NCI-H1105 (cell line): Measurements from ENCODE around the gene ZFP62.

ENCODE experiments used
- DNase-seq: peaks from one replicate; lab custom pipeline; 2025; lab: John Stamatoyannopoulos, UW

Gene ZFP62

DNA sequence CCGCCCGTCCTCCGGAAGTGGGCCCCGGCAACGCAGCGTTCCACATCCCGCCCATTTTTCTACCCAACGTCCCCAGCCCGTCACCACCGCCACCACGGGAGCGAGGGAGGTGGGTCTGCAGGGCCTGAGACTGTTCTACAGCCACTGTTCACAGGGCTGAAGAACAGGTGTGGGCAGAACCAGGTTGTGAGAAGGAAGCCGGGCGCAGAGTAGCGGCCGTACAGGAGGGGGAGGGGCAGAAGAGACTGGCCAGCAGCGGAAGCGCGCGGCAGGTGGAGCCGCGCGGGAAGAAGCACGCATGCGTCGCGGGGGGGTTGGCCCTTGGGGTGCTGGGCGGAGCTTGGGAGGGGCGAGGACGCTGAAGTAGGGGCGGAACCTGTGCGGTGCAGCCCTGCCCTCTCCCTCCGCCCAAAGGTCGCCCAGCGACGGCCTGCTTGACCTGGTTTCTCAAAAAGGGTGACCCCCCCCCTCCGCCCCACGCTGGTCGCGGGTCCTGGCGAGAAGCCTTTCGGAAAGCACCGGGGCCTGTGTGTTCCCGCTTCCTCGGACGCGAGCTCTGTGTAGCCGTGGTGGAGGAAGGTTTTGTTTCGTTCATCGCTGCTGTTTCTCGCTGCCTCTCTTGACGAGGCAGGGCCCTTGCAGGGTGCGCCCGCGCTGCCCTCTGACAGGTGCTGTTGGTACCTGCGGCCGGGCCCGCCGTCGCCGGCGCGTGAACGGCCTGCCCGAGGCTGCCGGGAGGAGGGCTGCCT, 50.7 kb downstream of the ZFP62 start:
- DNase-seq = peak; percentile 78

- peak; percentile 75 for DNase-seq
Observed at GRCh38 chr5:180809403-180810209, 51.5 kb downstream of the ZFP62 start.

- no peak for DNase-seq
Observed at GRCh38 chr5:180808461-180809000, 52.5 kb downstream of the ZFP62 start.

DNA sequence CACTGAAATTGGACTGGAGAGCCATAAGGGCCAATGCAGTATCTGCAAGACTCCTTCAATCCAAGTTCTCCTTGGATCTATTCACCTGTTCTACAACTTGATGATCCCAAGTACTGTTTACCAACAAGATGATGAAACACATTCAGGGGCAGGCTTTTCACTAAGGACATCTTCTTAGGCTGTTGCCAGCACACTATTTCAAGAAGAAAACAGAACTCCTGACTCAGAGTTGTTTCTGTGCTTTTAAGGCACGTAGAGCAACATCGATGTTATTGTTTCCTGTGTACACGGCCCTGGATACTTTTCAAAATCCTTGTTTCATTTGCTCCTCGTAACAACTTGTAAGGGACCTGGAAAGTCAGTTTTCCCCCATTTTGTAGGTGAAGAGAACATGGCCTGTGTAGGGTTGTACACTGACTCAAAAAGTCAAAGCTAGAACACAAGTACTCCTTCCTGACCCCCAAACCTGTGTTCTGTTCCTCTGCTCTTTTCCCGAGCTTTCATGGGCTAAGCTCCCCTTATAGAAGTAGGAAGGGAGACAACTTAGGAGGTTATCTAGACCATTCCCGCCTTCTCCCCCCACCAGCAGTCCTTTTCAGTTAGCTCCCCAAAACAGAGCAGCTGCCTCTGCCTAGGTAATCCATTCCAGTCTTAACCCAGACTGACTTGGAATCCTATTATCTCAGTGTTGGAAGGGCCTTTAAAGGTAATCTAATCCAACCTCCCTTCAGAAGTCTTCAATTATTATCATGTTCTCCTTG, 53.2 kb downstream of the ZFP62 start:
- DNase-seq = no peak

GRCh38 chr5:180807046-180807445, 54.0 kb downstream of the ZFP62 start:
- DNase-seq = no peak

- no peak for DNase-seq
Observed at GRCh38 chr5:180806351-180807011, 54.6 kb downstream of the ZFP62 start.

- DNase-seq = no peak
Observed at GRCh38 chr5:180804129-180804618, 56.9 kb downstream of the ZFP62 start.

DNA sequence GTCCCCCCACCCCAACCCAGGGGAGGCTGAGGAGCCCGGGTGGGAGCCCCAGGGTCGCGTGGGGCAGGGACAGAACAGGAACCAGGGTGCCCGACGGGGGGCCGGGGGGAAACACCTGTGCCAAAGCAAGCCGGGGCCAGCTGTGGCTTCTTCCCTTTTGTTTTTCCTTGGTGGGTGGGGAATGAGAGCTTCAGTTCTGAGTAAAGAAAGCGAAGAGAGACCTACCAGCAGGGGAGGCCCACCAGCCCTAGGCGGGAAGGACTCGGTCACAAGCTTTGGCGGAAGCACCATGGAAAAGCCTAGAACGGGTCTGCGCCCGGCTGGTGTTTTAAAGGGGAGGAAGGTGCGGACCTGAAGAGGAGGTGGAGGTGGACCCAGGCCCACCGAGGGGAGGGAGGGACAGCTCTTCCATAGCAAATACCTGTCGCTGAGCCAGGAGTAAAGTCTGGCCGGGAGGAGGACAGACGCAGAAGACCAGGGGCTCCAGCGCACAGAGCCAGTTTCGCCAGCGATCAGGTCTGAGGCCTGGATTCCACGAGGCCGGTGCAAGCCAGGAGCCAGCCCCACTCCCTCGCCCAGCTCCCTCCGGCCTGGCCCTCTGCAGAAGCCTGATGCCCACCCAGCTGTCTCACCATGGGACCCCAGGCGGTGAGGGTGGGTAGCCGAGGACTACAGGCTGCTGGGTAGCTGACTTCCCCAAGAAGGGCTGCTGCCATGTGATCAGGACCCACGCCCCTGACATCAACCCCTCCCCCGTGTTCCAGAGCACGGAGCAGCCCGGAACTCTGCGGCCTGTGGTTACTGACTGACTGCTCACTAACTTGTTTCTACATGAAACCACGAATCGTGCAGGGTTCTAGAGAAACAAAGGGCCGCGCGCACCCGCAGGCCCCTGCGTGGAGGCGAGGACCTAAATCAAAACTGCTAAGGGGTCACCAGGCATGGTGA, 57.6 kb downstream of the ZFP62 start:
- no peak for DNase-seq

GRCh38 chr5:180802325-180803180, 58.5 kb downstream of the ZFP62 start, which contains the start of gene MGAT1:
Gene MGAT1, minus strand, starts transcription at chr5:180802806. Its CDS starts 9,835 bp downstream, at chr5:180792971.
- peak; percentile 23 for DNase-seq

- DNase-seq = no peak
Observed at GRCh38 chr5:180801596-180802324, 59.3 kb downstream of the ZFP62 start.

DNA sequence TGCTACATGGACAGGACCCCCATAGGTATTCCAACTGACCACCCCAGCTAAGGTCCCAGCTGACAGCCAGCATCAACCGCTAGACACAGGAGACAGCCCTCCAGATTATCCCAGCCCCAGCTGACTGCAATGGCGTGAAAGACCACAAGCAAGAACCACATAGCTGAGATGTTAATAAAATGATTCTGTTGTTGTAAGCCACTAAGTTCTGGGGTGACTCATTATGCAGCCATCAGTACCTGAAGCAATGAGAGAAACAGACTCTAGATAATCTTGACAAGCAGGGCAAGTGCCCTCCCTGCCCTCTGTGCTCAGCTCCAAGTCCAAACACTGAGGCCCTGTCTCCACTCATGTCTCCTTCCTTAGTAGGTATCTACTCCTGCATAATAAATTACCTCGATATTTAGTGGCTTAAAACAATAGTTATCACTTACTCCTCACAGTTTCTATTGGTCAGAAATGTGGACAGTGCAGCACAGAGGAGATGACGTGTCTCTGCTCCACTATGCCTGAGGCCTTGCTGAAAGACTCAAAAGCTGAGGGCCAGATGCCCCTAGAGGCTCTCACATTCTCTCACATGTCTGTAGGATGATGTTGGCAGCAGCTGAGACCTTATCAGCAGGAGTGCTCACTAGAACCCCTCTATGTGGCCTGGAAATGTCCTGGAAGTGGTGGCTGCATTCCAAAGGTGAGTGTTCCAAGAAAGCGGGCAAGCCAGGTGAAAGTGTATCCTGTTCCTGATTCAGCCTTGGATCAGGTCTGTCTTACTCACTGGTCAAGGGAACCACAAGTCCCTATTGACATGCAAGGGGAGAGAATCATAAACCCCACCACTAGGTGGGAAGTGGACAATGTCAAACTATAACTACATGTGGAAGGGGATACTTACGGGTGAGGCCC, 60.9 kb downstream of the ZFP62 start:
- DNase-seq = no peak

DNA sequence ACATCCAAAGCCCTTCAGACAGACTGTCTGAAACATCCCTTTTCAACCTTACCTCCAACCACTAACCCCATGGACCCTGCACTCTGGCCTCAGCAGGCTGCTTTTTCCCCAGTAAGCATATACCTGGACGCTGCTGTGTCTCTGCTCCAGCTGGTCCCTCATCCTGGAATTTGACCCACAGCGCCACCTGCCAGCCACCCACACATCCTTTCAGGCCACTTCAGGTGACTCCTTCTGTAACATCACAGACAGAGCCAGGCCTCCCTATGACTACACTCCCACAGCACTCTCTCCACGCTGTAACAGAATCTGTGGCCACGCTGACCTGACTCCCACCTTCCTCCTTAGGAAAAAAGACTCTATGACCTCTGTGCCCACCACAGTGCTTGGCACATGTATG, 61.9 kb downstream of the ZFP62 start:
- no peak for DNase-seq

- no peak for DNase-seq
Observed at GRCh38 chr5:180798193-180798592, 62.9 kb downstream of the ZFP62 start.
